HepG2 (cell line): ENCODE data around the gene GPS1. TPM values are rescaled to one million over a fixed set of nuclear protein-coding genes. Genes with fewer than 3 reads are reported as not detected.

ENCODE experiments used
- AKAP8 ChIP-seq: sonication (generic); formaldehyde crosslinking; IDR thresholded peaks from 2 replicates; pipeline ENCODE4 v1.5.1; 2020; ENCODE audit warnings: mild to moderate bottlenecking, missing genetic modification reagents
- FOXK2 ChIP-seq: fragments of 450-650 bp; IDR thresholded peaks from 2 replicates; pipeline ENCODE4 v1.6.1; 2016
- KDM5B ChIP-seq: sonication (generic); formaldehyde crosslinking; IDR thresholded peaks from 2 replicates; pipeline ENCODE4 v1.4.0; 2020; ENCODE audit warnings: missing genetic modification reagents, mild to moderate bottlenecking, borderline replicate concordance
- PAF1 ChIP-seq: IDR thresholded peaks from 2 replicates; pipeline ENCODE4 v1.6.1; 2016; ENCODE audit warnings: missing genetic modification reagents, missing compliant biosample characterization
- POLR2A ChIP-seq, 2 experiments: IDR thresholded peaks; 2 replicates each; pipeline ENCODE4 v1.6.1; 2011; ENCODE audit warnings: low read depth in 2 of 2, low read length in 2 of 2, mild to moderate bottlenecking in 1 of 2, moderate library complexity in 1 of 2; ENCODE audit not compliant: insufficient read depth in 1 of 2
- POLR2AphosphoS2 ChIP-seq: IDR thresholded peaks from 2 replicates; pipeline ENCODE4 v1.6.1; 2011; ENCODE audit warnings: low read depth, low read length, improper control_type of control experiment
- POLR2AphosphoS5 ChIP-seq: IDR thresholded peaks from 2 replicates; pipeline ENCODE4 v1.6.1; 2012; ENCODE audit warnings: low read depth, low read length
- POLR2G ChIP-seq: fragments of 200-400 bp; formaldehyde crosslinking; IDR thresholded peaks from 2 replicates; pipeline ENCODE4 v1.6.1; 2018; ENCODE audit warnings: mild to moderate bottlenecking, low read depth, low read length, moderate library complexity
- RBFOX2 ChIP-seq: fragments of 200-400 bp; formaldehyde crosslinking; IDR thresholded peaks from 2 replicates; pipeline ENCODE4 v1.6.1; 2017; ENCODE audit warnings: low read depth, mild to moderate bottlenecking, low read length
- RBM22 ChIP-seq: fragments of 200-400 bp; formaldehyde crosslinking; optimal IDR thresholded peaks from 2 replicates; pipeline ENCODE3; 2017; ENCODE audit warnings: mild to moderate bottlenecking, low read length, moderate library complexity
- REPIN1 ChIP-seq: sonication (generic); formaldehyde crosslinking; IDR thresholded peaks from 2 replicates; pipeline ENCODE4 v1.8.0; 2022; ENCODE audit warnings: missing genetic modification reagents, low read depth, mild to moderate bottlenecking, borderline replicate concordance
- RORA ChIP-seq: sonication (generic); formaldehyde crosslinking; IDR thresholded peaks from 2 replicates; pipeline ENCODE4 v1.5.0; 2020; ENCODE audit warnings: mild to moderate bottlenecking, missing genetic modification reagents, moderate library complexity
- SAP130 ChIP-seq: IDR thresholded peaks from 2 replicates; pipeline ENCODE4 v1.6.1; 2016; ENCODE audit warnings: low read depth
- SATB2 ChIP-seq: sonication (generic); formaldehyde crosslinking; IDR thresholded peaks from 2 replicates; pipeline ENCODE4 v1.5.0; 2020; ENCODE audit warnings: missing genetic modification reagents
- SETDB1 ChIP-seq: sonication (generic); formaldehyde crosslinking; IDR thresholded peaks from 2 replicates; pipeline ENCODE4 v1.5.1; 2020; ENCODE audit warnings: missing genetic modification reagents, mild to moderate bottlenecking, borderline replicate concordance
- SMC3 ChIP-seq: IDR thresholded peaks from 2 replicates; pipeline ENCODE4 v1.6.1; 2011; ENCODE audit warnings: low read length, improper control_type of control experiment
- SPEN ChIP-seq: sonication (generic); formaldehyde crosslinking; IDR thresholded peaks from 2 replicates; pipeline ENCODE4 v1.5.1; 2020; ENCODE audit warnings: low read depth, mild to moderate bottlenecking, missing genetic modification reagents
- ZBTB38 ChIP-seq: sonication (generic); formaldehyde crosslinking; IDR thresholded peaks from 2 replicates; pipeline ENCODE4 v1.5.1; 2020; ENCODE audit warnings: mild to moderate bottlenecking, missing genetic modification reagents
- polyA plus RNA-seq, 8 experiments: library from polyadenylated mRNA; depleted of rRNA in 3 of 8; stranded (reverse) in 7 of 8; unstranded in 1 of 8; fragments of >200 nt; fragmentation: Illumina TruSeq in 4 of 8; extraction: Trizol in 4 of 8; gene quantifications; 2 replicates each; pipeline versions ENCODE4 v1.2.1 to v1.2.3, GENCODE V29; 2011 to 2016; ENCODE audit warnings: low read depth in 4 of 8, missing spikeins in 1 of 8, mixed read lengths in 1 of 8; ENCODE audit not compliant: insufficient read depth in 1 of 8
- total RNA-seq, 5 experiments: library from RNA; depleted of rRNA; stranded (reverse); fragments of >200 nt; fragmentation: Illumina TruSeq; extraction: Trizol; gene quantifications; 2 replicates each; pipeline ENCODE4 v1.2.3, GENCODE V29; 2016; ENCODE audit warnings: low read depth in 1 of 5
- TF ChIP-seq, protein P1 (sequence below): IDR thresholded peaks from 2 replicates; pipeline ENCODE4 v1.6.1; 2016; ENCODE audit warnings: low read depth, missing genetic modification reagents, missing compliant biosample characterization
- TF ChIP-seq, protein P2 (sequence below): sonication (generic); formaldehyde crosslinking; IDR thresholded peaks from 2 replicates; pipeline ENCODE4 v1.8.0; 2022; ENCODE audit warnings: missing genetic modification reagents, mild to moderate bottlenecking, inconsistent platforms, borderline replicate concordance
- TF ChIP-seq, protein P3 (sequence below): sonication (generic); formaldehyde crosslinking; IDR thresholded peaks from 2 replicates; pipeline ENCODE4 v1.5.1; 2020; ENCODE audit warnings: mild to moderate bottlenecking, missing genetic modification reagents, moderate library complexity

The GPS1 gene
- total and polyA plus RNA-seq, 2 of the 13 experiments (the other 11 are each of a cell fraction or from before 2014, with no cell fraction given) = 124 to 128 TPM

DNA sequence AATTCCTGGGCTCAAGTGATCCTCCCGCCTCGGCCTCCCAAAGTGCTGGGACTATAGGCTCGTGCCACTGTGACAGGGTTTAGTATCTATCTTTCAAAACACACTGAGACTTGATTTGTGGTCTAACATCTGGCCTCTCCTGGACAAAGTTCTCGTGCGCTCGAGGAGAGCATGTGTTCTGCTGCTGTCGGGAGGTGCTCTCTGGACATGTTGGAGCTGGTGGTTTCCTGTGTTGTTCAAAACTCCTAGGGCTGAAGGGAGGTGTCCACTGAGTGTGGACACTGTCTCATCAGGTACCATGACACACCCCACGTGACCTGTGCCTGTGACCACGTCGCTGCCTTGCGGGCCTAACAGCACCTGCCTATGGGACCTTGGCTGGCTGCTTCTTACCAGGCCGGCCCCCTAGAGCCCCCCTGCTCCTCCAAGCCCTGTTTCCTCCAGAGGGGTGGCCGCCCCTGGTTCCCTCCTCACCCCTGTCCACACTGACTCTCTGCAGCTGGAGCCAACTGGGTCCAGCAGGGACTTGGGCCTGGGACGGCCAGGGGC, 5.7 kb upstream of the GPS1 start (continued):
- TF ChIP-seq, protein P1, sequence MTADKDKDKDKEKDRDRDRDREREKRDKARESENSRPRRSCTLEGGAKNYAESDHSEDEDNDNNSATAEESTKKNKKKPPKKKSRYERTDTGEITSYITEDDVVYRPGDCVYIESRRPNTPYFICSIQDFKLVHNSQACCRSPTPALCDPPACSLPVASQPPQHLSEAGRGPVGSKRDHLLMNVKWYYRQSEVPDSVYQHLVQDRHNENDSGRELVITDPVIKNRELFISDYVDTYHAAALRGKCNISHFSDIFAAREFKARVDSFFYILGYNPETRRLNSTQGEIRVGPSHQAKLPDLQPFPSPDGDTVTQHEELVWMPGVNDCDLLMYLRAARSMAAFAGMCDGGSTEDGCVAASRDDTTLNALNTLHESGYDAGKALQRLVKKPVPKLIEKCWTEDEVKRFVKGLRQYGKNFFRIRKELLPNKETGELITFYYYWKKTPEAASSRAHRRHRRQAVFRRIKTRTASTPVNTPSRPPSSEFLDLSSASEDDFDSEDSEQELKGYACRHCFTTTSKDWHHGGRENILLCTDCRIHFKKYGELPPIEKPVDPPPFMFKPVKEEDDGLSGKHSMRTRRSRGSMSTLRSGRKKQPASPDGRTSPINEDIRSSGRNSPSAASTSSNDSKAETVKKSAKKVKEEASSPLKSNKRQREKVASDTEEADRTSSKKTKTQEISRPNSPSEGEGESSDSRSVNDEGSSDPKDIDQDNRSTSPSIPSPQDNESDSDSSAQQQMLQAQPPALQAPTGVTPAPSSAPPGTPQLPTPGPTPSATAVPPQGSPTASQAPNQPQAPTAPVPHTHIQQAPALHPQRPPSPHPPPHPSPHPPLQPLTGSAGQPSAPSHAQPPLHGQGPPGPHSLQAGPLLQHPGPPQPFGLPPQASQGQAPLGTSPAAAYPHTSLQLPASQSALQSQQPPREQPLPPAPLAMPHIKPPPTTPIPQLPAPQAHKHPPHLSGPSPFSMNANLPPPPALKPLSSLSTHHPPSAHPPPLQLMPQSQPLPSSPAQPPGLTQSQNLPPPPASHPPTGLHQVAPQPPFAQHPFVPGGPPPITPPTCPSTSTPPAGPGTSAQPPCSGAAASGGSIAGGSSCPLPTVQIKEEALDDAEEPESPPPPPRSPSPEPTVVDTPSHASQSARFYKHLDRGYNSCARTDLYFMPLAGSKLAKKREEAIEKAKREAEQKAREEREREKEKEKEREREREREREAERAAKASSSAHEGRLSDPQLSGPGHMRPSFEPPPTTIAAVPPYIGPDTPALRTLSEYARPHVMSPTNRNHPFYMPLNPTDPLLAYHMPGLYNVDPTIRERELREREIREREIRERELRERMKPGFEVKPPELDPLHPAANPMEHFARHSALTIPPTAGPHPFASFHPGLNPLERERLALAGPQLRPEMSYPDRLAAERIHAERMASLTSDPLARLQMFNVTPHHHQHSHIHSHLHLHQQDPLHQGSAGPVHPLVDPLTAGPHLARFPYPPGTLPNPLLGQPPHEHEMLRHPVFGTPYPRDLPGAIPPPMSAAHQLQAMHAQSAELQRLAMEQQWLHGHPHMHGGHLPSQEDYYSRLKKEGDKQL = no peak
- TF ChIP-seq, protein P2, sequence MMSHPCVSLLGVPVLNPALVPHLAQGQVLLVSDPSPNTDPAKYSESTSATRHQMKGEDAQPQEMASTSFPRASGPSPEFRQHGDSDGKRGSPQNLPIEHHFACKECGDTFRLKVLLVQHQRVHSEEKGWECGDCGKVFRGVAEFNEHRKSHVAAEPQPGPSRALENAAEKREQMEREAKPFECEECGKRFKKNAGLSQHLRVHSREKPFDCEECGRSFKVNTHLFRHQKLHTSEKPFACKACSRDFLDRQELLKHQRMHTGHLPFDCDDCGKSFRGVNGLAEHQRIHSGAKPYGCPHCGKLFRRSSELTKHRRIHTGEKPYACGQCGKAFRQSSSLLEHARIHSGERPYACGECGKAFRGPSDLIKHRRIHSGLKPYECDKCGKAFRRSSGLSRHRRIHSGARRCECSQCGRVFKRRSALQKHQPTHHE (CRISPR knock-in tag) = no peak
- TF ChIP-seq SAP130 = 0 out of 2 replicates have a peak, but pooled peaks have one; percentile 16
- TF ChIP-seq SATB2 (CRISPR knock-in tag) = no peak
- TF ChIP-seq SETDB1 = no peak
- 0 out of 2 replicates have a peak, but pooled peaks have one; percentile 7 for TF ChIP-seq RBFOX2
- TF ChIP-seq SPEN (CRISPR knock-in tag) = peak; percentile 42; the same call in 1 of the 2 replicates
- TF ChIP-seq REPIN1 (CRISPR knock-in tag) = no peak
- no peak for TF ChIP-seq POLR2AphosphoS2
- no peak for TF ChIP-seq KDM5B (CRISPR knock-in tag)
- TF ChIP-seq POLR2G = peak; percentile 55
- TF ChIP-seq FOXK2 = no peak
- no peak for TF ChIP-seq RORA (CRISPR knock-in tag)
- TF ChIP-seq RBM22 = peak; percentile 47
- 0 out of 2 replicates have a peak, but pooled peaks have one; percentile 11 for TF ChIP-seq POLR2AphosphoS5
- peak; percentile 72; the same call in 1 of the 2 replicates for TF ChIP-seq AKAP8
- TF ChIP-seq POLR2A (IDR thresholded peaks at IDR 0.05; ENCODE audit: insufficient read depth in 1 of 2, low read depth in 2 of 2, low read length in 2 of 2) = peak in 1 of 2 experiments; percentile 47; a peak in 1 of 4 replicates
- TF ChIP-seq, protein P3, sequence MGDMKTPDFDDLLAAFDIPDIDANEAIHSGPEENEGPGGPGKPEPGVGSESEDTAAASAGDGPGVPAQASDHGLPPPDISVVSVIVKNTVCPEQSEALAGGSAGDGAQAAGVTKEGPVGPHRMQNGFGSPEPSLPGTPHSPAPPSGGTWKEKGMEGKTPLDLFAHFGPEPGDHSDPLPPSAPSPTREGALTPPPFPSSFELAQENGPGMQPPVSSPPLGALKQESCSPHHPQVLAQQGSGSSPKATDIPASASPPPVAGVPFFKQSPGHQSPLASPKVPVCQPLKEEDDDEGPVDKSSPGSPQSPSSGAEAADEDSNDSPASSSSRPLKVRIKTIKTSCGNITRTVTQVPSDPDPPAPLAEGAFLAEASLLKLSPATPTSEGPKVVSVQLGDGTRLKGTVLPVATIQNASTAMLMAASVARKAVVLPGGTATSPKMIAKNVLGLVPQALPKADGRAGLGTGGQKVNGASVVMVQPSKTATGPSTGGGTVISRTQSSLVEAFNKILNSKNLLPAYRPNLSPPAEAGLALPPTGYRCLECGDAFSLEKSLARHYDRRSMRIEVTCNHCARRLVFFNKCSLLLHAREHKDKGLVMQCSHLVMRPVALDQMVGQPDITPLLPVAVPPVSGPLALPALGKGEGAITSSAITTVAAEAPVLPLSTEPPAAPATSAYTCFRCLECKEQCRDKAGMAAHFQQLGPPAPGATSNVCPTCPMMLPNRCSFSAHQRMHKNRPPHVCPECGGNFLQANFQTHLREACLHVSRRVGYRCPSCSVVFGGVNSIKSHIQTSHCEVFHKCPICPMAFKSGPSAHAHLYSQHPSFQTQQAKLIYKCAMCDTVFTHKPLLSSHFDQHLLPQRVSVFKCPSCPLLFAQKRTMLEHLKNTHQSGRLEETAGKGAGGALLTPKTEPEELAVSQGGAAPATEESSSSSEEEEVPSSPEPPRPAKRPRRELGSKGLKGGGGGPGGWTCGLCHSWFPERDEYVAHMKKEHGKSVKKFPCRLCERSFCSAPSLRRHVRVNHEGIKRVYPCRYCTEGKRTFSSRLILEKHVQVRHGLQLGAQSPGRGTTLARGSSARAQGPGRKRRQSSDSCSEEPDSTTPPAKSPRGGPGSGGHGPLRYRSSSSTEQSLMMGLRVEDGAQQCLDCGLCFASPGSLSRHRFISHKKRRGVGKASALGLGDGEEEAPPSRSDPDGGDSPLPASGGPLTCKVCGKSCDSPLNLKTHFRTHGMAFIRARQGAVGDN (CRISPR knock-in tag) = peak; percentile 43
- peak; percentile 68; the same call in 1 of the 2 replicates for TF ChIP-seq ZBTB38 (CRISPR knock-in tag)
- no peak for TF ChIP-seq PAF1
- no peak for TF ChIP-seq SMC3
